Measurements from ENCODE around the gene MTAP. TPM values are rescaled to one million over a fixed set of nuclear protein-coding genes. Genes with fewer than 3 reads are reported as not detected.

MTAP gene
- total RNA-seq, 4 donors from 2014 or later, result 4.5 to 15.1 (median 13.6) TPM

GRCh38 chr9:21933281-21933680 is 130.8 kb downstream of the MTAP start:
- no peak for DNase-seq
- no peak overlapping the region for H3K4me3 ChIP-seq
- H3K9me3 ChIP-seq, result no peaks in the 10 kb centered on the region
- intact Hi-C loops (cut with DNase I; ENCODE audit: low total_unique reads) (no loop called here), in situ Hi-C loops (cut with MboI; ENCODE audit: low pct_ligation_motif_present in 1 of 4, low pct_unique_long_range_greater_than_20kb in 1 of 4, low sequenced_read_pairs in 3 of 4) (no loop called here)
- H3K27ac ChIP-seq, result no peak overlapping the region
- peaks cover 0 to 6% (median 0%) of the 10 kb centered on the region in 4 donors for H3K36me3 ChIP-seq
- H3K27me3 ChIP-seq, result no peaks in the 10 kb centered on the region
- no peaks in the 10 kb centered on the region for H3K4me1 ChIP-seq
- TF ChIP-seq EP300 (IDR thresholded peaks at IDR 0.05; ENCODE audit: low read depth) (no peak), POLR2A (IDR thresholded peaks at IDR 0.05) (no peak), CTCF (IDR thresholded peaks at IDR 0.05) (no peak), POLR2AphosphoS5 (IDR thresholded peaks at IDR 0.05) (no peak)

- in situ Hi-C loops (cut with MboI; ENCODE audit: low pct_ligation_motif_present in 1 of 4, low pct_unique_long_range_greater_than_20kb in 1 of 4, low sequenced_read_pairs in 3 of 4) (no loop called here), intact Hi-C loops (cut with DNase I; ENCODE audit: low total_unique reads) (no loop called here)
- TF ChIP-seq POLR2AphosphoS5 (IDR thresholded peaks at IDR 0.05) (no peak), EP300 (IDR thresholded peaks at IDR 0.05; ENCODE audit: low read depth) (no peak), POLR2A (IDR thresholded peaks at IDR 0.05) (no peak), CTCF (IDR thresholded peaks at IDR 0.05) (no peak)
- no peak for DNase-seq
- no peaks in the 10 kb centered on the region for H3K4me1 ChIP-seq
- no peak overlapping the region for H3K27ac ChIP-seq
- no peaks in the 10 kb centered on the region for H3K9me3 ChIP-seq
- WGBS, 2 donors (ENCODE audit: low coverage in 1 of 2), result 95 to 96% methylated on average over 2 of the region's 2 CpGs
- peaks cover 0 to 6% (median 0%) of the 10 kb centered on the region in 4 donors for H3K36me3 ChIP-seq
- H3K27me3 ChIP-seq, result no peaks in the 10 kb centered on the region
- no peak overlapping the region for H3K4me3 ChIP-seq
Measured at GRCh38 chr9:21933865-21934264, 131.4 kb downstream of the MTAP start.

- 70 to 95% methylated on average over 1 of the region's 1 CpG for WGBS, 2 donors (ENCODE audit: low coverage in 1 of 2)
Measured at GRCh38 chr9:21935631-21936030, 133.2 kb downstream of the MTAP start.

DNA sequence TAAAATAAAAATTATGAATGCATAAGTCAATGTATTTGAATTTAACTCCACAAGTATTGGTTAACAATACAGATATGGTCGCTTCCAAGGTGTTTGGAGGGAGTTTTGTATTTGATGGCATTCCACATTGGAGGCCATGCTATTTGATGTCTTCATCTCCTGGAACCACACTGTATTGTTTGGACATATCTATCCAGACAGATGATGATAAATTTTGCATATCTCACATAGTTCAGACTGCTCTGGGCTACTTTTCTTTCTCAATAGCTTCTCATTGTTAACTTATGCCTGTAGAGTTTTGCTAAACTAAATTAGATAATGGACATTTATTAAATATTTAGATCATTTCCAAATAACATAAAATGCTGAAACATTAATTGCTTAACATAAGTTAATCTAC is 133.7 kb downstream of the MTAP start:
- Histone ChIP-seq H3K27ac (no peak overlapping the region), H3K36me3 (peaks cover 0 to 3% (median 0%) of the 10 kb centered on the region in 4 donors), H3K9me3 (no peaks in the 10 kb centered on the region), H3K27me3 (no peaks in the 10 kb centered on the region), H3K4me3 (no peak overlapping the region), H3K4me1 (peaks cover 0 to under 1% (median 0%) of the 10 kb centered on the region in 4 donors)
- in situ Hi-C loops (cut with MboI; ENCODE audit: low pct_ligation_motif_present in 1 of 4, low pct_unique_long_range_greater_than_20kb in 1 of 4, low sequenced_read_pairs in 3 of 4) (no loop called here), intact Hi-C loops (cut with DNase I; ENCODE audit: low total_unique reads) (no loop called here)
- TF ChIP-seq CTCF (IDR thresholded peaks at IDR 0.05), result no peak
- DNase-seq, result no peak
- 100% methylated on average over 1 of the region's 1 CpG for WGBS, 2 donors (ENCODE audit: low coverage in 1 of 2)

More at GRCh38 chr9:21935631-21936030, 133.2 kb downstream of the MTAP start:
- in situ Hi-C loops (cut with MboI; ENCODE audit: low pct_ligation_motif_present in 1 of 4, low pct_unique_long_range_greater_than_20kb in 1 of 4, low sequenced_read_pairs in 3 of 4) (no loop called here), intact Hi-C loops (cut with DNase I; ENCODE audit: low total_unique reads) (no loop called here)
- Histone ChIP-seq H3K36me3 (peaks cover 0 to 6% (median 0%) of the 10 kb centered on the region in 4 donors), H3K9me3 (no peaks in the 10 kb centered on the region), H3K27ac (no peak overlapping the region), H3K4me1 (no peaks in the 10 kb centered on the region), H3K4me3 (no peak overlapping the region), H3K27me3 (no peaks in the 10 kb centered on the region)
- DNase-seq, result no peak
- TF ChIP-seq POLR2A (IDR thresholded peaks at IDR 0.05) (no peak), CTCF (IDR thresholded peaks at IDR 0.05) (no peak), EP300 (IDR thresholded peaks at IDR 0.05; ENCODE audit: low read depth) (no peak), POLR2AphosphoS5 (IDR thresholded peaks at IDR 0.05) (no peak)

All from transverse colon (tissue), 4 donors.